ENCODE results near the gene CDH23.
A peak's percentile ranks its signal among the peaks of the same experiment; 100 is the strongest.

The CDH23 gene

GRCh38 chr10:71442859-71443570 lies 46.3 kb downstream of the CDH23 start:
- no peak for DNase-seq

- DNase-seq = no peak
These were observed 47.0 kb downstream of the CDH23 start for GRCh38 chr10:71443676-71444075.

GRCh38 chr10:71444284-71445054 lies 47.7 kb downstream of the CDH23 start:
- no peak for DNase-seq

- no peak for DNase-seq
These were observed 51.0 kb downstream of the CDH23 start for GRCh38 chr10:71447676-71448075.

GRCh38 chr10:71448146-71448545 lies 51.4 kb downstream of the CDH23 start:
- no peak for DNase-seq

- DNase-seq = no peak
These were observed 52.3 kb downstream of the CDH23 start for GRCh38 chr10:71449026-71449425.

- peak; percentile 5 for DNase-seq
These were observed 55.0 kb downstream of the CDH23 start for GRCh38 chr10:71451754-71452153.

GRCh38 chr10:71453186-71453585 lies 56.5 kb downstream of the CDH23 start:
- no peak for DNase-seq

- no peak for DNase-seq
These were observed 57.6 kb downstream of the CDH23 start for GRCh38 chr10:71454347-71454746.

- no peak for DNase-seq
These were observed 58.3 kb downstream of the CDH23 start for GRCh38 chr10:71455035-71455434.

- no peak for DNase-seq
These were observed 59.9 kb downstream of the CDH23 start for GRCh38 chr10:71456631-71457030.

- no peak for DNase-seq
These were observed 61.2 kb downstream of the CDH23 start for GRCh38 chr10:71457908-71458307.

- no peak for DNase-seq
These were observed 61.7 kb downstream of the CDH23 start for GRCh38 chr10:71458387-71458786.

- no peak for DNase-seq
These were observed 62.8 kb downstream of the CDH23 start for GRCh38 chr10:71459513-71459912.

- no peak for DNase-seq
These were observed 63.9 kb downstream of the CDH23 start for GRCh38 chr10:71460615-71461014.

- DNase-seq = no peak
These were observed 64.7 kb downstream of the CDH23 start for GRCh38 chr10:71461457-71461856.

GRCh38 chr10:71462062-71462935 lies 65.6 kb downstream of the CDH23 start:
- peak; percentile 8 for DNase-seq

GRCh38 chr10:71463111-71463510 lies 66.4 kb downstream of the CDH23 start:
- DNase-seq = no peak

GRCh38 chr10:71465551-71466252 lies 69.0 kb downstream of the CDH23 start:
- DNase-seq = no peak

- DNase-seq = no peak
These were observed 69.6 kb downstream of the CDH23 start for GRCh38 chr10:71466330-71466729.

- DNase-seq = no peak
These were observed 70.4 kb downstream of the CDH23 start for GRCh38 chr10:71467161-71467560.

- DNase-seq = no peak
These were observed 71.0 kb downstream of the CDH23 start for GRCh38 chr10:71467569-71468362.

All from DMS79 treated with DMSO at 0.1 percent for 48 hours (cell line).